ENCODE results near the gene ARHGAP31. TPM values are rescaled to one million over a fixed set of nuclear protein-coding genes. Genes with fewer than 3 reads are reported as not detected.

Gene ARHGAP31
- total and polyA plus RNA-seq, 10 of the 15 experiments (the other 5 are each of a cell fraction or from before 2014, with no cell fraction given): 0.97 to 29.8 (median 10.3) TPM

DNA sequence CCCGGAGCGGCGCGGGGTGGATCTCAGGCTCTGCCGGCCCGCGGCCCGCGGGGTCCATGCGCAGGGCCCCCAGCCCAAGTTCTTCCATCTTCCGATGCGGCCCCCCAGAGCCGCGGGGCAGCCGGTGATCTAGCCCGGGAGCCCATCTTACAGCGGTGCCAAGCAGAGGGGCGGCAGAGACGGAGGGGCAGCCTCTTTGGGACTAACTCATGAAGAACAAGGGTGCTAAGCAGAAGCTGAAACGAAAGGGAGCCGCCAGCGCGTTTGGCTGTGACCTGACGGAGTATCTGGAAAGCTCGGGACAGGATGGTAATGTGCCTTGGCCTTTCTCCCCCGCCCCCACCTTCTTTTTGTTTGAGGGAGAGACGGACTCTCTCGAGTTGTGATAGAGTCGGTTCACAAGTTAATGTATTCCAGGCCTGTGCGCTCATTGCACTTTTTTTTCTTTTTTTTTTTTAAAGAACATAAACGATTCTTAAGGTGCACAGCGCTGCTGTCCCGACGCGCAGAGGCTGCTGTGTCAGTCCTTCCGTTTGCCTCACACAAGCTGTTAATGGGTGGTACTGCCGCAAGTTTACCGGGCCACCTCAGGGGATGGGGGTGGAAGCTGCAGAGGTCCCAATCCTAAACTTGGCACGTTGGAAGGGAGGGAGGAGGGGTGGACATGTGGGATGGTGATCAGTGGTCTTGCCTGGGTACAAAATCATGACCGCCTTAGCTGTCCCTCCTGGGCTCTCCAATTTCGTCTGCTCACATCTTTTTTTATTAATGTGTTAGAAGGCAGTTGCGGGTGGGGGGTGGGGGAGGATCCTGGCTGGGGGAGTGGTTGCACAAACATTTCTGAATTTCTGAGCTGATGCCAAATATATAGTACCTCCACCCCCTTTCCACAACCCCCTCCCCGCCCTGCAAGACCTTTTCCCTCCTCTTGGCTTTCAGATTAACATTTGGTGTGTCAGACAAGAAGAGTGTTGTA is 801 bp downstream of the ARHGAP31 start (continued):
- TF ChIP-seq, protein P1, sequence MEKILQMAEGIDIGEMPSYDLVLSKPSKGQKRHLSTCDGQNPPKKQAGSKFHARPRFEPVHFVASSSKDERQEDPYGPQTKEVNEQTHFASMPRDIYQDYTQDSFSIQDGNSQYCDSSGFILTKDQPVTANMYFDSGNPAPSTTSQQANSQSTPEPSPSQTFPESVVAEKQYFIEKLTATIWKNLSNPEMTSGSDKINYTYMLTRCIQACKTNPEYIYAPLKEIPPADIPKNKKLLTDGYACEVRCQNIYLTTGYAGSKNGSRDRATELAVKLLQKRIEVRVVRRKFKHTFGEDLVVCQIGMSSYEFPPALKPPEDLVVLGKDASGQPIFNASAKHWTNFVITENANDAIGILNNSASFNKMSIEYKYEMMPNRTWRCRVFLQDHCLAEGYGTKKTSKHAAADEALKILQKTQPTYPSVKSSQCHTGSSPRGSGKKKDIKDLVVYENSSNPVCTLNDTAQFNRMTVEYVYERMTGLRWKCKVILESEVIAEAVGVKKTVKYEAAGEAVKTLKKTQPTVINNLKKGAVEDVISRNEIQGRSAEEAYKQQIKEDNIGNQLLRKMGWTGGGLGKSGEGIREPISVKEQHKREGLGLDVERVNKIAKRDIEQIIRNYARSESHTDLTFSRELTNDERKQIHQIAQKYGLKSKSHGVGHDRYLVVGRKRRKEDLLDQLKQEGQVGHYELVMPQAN (conservative IDR thresholded peaks at IDR 0.05): peak; percentile 46; the same call in 1 of the 2 replicates
- 0 out of 2 replicates have a peak, but pooled peaks have one; percentile 10 for TF ChIP-seq PML (IDR thresholded peaks at IDR 0.05; ENCODE audit: low read length)
- TF ChIP-seq HCFC1 (IDR thresholded peaks at IDR 0.05; ENCODE audit: low read length): no peak
- TF ChIP-seq NR2F1 (conservative IDR thresholded peaks at IDR 0.05): no peak
- TF ChIP-seq RBBP5 (conservative IDR thresholded peaks at IDR 0.05): no peak
- TF ChIP-seq POLR2A (IDR thresholded peaks at IDR 0.05; ENCODE audit: low read depth, low read length): peak; percentile 56
- TF ChIP-seq SP1 (IDR thresholded peaks at IDR 0.05; ENCODE audit: low read depth, low read length): no peak
- TF ChIP-seq CEBPB (IDR thresholded peaks at IDR 0.05; ENCODE audit: borderline replicate concordance in 1 of 2, low read depth in 2 of 2, low read length in 2 of 2): no peak
- TF ChIP-seq, protein P2, sequence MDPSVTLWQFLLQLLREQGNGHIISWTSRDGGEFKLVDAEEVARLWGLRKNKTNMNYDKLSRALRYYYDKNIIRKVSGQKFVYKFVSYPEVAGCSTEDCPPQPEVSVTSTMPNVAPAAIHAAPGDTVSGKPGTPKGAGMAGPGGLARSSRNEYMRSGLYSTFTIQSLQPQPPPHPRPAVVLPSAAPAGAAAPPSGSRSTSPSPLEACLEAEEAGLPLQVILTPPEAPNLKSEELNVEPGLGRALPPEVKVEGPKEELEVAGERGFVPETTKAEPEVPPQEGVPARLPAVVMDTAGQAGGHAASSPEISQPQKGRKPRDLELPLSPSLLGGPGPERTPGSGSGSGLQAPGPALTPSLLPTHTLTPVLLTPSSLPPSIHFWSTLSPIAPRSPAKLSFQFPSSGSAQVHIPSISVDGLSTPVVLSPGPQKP (IDR thresholded peaks at IDR 0.05; ENCODE audit: low read depth, low read length): no peak
- no peak for TF ChIP-seq DPF2 (IDR thresholded peaks at IDR 0.05)
- TF ChIP-seq ZBED1 (IDR thresholded peaks at IDR 0.05; ENCODE audit: borderline replicate concordance): no peak
- TF ChIP-seq ESRRA (IDR thresholded peaks at IDR 0.05; ENCODE audit: low read length): no peak
- TF ChIP-seq, protein P3, sequence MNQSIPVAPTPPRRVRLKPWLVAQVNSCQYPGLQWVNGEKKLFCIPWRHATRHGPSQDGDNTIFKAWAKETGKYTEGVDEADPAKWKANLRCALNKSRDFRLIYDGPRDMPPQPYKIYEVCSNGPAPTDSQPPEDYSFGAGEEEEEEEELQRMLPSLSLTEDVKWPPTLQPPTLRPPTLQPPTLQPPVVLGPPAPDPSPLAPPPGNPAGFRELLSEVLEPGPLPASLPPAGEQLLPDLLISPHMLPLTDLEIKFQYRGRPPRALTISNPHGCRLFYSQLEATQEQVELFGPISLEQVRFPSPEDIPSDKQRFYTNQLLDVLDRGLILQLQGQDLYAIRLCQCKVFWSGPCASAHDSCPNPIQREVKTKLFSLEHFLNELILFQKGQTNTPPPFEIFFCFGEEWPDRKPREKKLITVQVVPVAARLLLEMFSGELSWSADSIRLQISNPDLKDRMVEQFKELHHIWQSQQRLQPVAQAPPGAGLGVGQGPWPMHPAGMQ (IDR thresholded peaks at IDR 0.05; ENCODE audit: borderline replicate concordance): no peak
- TF ChIP-seq, protein P4, sequence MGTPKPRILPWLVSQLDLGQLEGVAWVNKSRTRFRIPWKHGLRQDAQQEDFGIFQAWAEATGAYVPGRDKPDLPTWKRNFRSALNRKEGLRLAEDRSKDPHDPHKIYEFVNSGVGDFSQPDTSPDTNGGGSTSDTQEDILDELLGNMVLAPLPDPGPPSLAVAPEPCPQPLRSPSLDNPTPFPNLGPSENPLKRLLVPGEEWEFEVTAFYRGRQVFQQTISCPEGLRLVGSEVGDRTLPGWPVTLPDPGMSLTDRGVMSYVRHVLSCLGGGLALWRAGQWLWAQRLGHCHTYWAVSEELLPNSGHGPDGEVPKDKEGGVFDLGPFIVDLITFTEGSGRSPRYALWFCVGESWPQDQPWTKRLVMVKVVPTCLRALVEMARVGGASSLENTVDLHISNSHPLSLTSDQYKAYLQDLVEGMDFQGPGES (IDR thresholded peaks at IDR 0.05): no peak
- no peak for TF ChIP-seq ZZZ3 (IDR thresholded peaks at IDR 0.05; ENCODE audit: control insufficient read depth, insufficient read length, low read depth)
- TF ChIP-seq, protein P5, sequence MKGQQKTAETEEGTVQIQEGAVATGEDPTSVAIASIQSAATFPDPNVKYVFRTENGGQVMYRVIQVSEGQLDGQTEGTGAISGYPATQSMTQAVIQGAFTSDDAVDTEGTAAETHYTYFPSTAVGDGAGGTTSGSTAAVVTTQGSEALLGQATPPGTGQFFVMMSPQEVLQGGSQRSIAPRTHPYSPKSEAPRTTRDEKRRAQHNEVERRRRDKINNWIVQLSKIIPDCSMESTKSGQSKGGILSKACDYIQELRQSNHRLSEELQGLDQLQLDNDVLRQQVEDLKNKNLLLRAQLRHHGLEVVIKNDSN (IDR thresholded peaks at IDR 0.05; ENCODE audit: borderline replicate concordance, extremely low read length, insufficient read depth, low read depth, low read length): no peak
- no peak for TF ChIP-seq STAT3 (IDR thresholded peaks at IDR 0.05; ENCODE audit: low read depth, low read length)
- TF ChIP-seq, protein P6, sequence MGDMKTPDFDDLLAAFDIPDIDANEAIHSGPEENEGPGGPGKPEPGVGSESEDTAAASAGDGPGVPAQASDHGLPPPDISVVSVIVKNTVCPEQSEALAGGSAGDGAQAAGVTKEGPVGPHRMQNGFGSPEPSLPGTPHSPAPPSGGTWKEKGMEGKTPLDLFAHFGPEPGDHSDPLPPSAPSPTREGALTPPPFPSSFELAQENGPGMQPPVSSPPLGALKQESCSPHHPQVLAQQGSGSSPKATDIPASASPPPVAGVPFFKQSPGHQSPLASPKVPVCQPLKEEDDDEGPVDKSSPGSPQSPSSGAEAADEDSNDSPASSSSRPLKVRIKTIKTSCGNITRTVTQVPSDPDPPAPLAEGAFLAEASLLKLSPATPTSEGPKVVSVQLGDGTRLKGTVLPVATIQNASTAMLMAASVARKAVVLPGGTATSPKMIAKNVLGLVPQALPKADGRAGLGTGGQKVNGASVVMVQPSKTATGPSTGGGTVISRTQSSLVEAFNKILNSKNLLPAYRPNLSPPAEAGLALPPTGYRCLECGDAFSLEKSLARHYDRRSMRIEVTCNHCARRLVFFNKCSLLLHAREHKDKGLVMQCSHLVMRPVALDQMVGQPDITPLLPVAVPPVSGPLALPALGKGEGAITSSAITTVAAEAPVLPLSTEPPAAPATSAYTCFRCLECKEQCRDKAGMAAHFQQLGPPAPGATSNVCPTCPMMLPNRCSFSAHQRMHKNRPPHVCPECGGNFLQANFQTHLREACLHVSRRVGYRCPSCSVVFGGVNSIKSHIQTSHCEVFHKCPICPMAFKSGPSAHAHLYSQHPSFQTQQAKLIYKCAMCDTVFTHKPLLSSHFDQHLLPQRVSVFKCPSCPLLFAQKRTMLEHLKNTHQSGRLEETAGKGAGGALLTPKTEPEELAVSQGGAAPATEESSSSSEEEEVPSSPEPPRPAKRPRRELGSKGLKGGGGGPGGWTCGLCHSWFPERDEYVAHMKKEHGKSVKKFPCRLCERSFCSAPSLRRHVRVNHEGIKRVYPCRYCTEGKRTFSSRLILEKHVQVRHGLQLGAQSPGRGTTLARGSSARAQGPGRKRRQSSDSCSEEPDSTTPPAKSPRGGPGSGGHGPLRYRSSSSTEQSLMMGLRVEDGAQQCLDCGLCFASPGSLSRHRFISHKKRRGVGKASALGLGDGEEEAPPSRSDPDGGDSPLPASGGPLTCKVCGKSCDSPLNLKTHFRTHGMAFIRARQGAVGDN (IDR thresholded peaks at IDR 0.05): peak; percentile 2; the same call in 1 of the 2 replicates
- TF ChIP-seq SREBF1 (IDR thresholded peaks at IDR 0.05; ENCODE audit: low read length): no peak
- no peak for TF ChIP-seq LARP7 (IDR thresholded peaks at IDR 0.05)
